PFSK-1 (cell line): Measurements from ENCODE around the gene IRF7.

Experiments
- FOXP2 ChIP-seq: optimal IDR thresholded peaks from 2 replicates; pipeline ENCODE3; 2011; ENCODE audit warnings: borderline replicate concordance, control low read depth, inconsistent platforms; ENCODE audit not compliant: insufficient read depth; ENCODE audit errors: extremely low read length, extremely low read depth
- POLR2AphosphoS5 ChIP-seq: IDR thresholded peaks from 2 replicates; pipeline ENCODE4 v1.6.1; 2012; ENCODE audit warnings: low read depth, mild to moderate bottlenecking, control low read depth, low read length, moderate library complexity
- SIN3A ChIP-seq: IDR thresholded peaks from 2 replicates; pipeline ENCODE4 v1.6.1; 2012; ENCODE audit warnings: mild to moderate bottlenecking, low read length, moderate library complexity, borderline replicate concordance; ENCODE audit not compliant: insufficient read depth
- TAF1 ChIP-seq: IDR thresholded peaks from 2 replicates; pipeline ENCODE4 v1.6.1; 2012; ENCODE audit warnings: low read length, control low read depth, borderline replicate concordance; ENCODE audit not compliant: insufficient read depth
- TF ChIP-seq, protein P1 (sequence below), 2 experiments: IDR thresholded peaks; 2 replicates each; pipeline versions ENCODE4 v1.6.1 to v1.8.0; 2011 to 2012; ENCODE audit warnings: low read depth in 2 of 2, low read length in 2 of 2, control low read depth in 1 of 2, inconsistent platforms in 1 of 2, mild to moderate bottlenecking in 1 of 2, moderate library complexity in 1 of 2; ENCODE audit not compliant: insufficient read depth in 1 of 2

Gene IRF7

GRCh38 chr11:616320-617198, 809 bp upstream of the IRF7 start:
- peak; percentile 2; the same call in 1 of the 2 replicates for TF ChIP-seq TAF1
- no peak for TF ChIP-seq POLR2AphosphoS5

GRCh38 chr11:614623-615503, 887 bp downstream of the IRF7 start:
- no peak for TF ChIP-seq FOXP2
- TF ChIP-seq TAF1: no peak
- no peak for TF ChIP-seq SIN3A
- no peak for TF ChIP-seq POLR2AphosphoS5
- TF ChIP-seq, protein P1, sequence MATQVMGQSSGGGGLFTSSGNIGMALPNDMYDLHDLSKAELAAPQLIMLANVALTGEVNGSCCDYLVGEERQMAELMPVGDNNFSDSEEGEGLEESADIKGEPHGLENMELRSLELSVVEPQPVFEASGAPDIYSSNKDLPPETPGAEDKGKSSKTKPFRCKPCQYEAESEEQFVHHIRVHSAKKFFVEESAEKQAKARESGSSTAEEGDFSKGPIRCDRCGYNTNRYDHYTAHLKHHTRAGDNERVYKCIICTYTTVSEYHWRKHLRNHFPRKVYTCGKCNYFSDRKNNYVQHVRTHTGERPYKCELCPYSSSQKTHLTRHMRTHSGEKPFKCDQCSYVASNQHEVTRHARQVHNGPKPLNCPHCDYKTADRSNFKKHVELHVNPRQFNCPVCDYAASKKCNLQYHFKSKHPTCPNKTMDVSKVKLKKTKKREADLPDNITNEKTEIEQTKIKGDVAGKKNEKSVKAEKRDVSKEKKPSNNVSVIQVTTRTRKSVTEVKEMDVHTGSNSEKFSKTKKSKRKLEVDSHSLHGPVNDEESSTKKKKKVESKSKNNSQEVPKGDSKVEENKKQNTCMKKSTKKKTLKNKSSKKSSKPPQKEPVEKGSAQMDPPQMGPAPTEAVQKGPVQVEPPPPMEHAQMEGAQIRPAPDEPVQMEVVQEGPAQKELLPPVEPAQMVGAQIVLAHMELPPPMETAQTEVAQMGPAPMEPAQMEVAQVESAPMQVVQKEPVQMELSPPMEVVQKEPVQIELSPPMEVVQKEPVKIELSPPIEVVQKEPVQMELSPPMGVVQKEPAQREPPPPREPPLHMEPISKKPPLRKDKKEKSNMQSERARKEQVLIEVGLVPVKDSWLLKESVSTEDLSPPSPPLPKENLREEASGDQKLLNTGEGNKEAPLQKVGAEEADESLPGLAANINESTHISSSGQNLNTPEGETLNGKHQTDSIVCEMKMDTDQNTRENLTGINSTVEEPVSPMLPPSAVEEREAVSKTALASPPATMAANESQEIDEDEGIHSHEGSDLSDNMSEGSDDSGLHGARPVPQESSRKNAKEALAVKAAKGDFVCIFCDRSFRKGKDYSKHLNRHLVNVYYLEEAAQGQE (IDR thresholded peaks at IDR 0.05; ENCODE audit: insufficient read depth in 1 of 2, low read depth in 2 of 2, low read length in 2 of 2): no peak

GRCh38 chr11:614021-614622, 1.6 kb downstream of the IRF7 start:
- no peak for TF ChIP-seq POLR2AphosphoS5
- no peak for TF ChIP-seq TAF1
- TF ChIP-seq SIN3A: no peak
- TF ChIP-seq, protein P1 (IDR thresholded peaks at IDR 0.05; ENCODE audit: insufficient read depth in 1 of 2, low read depth in 2 of 2, low read length in 2 of 2): no peak

- TF ChIP-seq FOXP2: no peak
- TF ChIP-seq TAF1: no peak
- peak; percentile 38; the same call in 1 of the 2 replicates for TF ChIP-seq POLR2AphosphoS5
- TF ChIP-seq SIN3A: no peak
- TF ChIP-seq, protein P1 (IDR thresholded peaks at IDR 0.05; ENCODE audit: insufficient read depth in 1 of 2, low read depth in 2 of 2, low read length in 2 of 2): no peak
Measured at GRCh38 chr11:613369-613968, 2.3 kb downstream of the IRF7 start.

GRCh38 chr11:612961-613300, 2.8 kb downstream of the IRF7 start:
- TF ChIP-seq FOXP2: no peak
- TF ChIP-seq SIN3A: no peak
- no peak for TF ChIP-seq POLR2AphosphoS5
- TF ChIP-seq TAF1: no peak
- TF ChIP-seq, protein P1 (IDR thresholded peaks at IDR 0.05; ENCODE audit: insufficient read depth in 1 of 2, low read depth in 2 of 2, low read length in 2 of 2): no peak
